ENCODE results near the gene PNLIPRP1. TPM values are rescaled to one million over a fixed set of nuclear protein-coding genes. Genes with fewer than 3 reads are reported as not detected.

Gene PNLIPRP1
- total RNA-seq, 1 experiment from 2014 or later: not detected

DNA sequence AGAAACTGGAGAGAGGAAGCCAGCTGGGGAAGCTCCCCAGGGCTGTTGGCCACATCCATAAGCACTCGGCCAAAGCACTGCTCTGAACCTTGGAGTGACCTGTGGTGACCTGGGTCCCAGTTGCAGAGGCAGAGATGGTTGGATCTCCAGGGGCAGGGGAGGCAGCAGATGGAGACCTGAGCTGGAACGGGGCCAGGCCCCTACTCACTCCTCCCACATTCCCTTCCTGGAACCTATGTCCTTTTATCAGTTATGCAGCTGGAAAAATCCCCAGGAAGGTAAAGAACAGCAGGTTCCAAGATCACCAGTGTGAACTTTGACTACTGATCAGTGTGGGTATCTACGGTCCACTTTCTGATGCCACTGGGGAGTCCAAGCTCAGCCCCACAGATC is 20.4 kb downstream of the PNLIPRP1 start:
- no peak overlapping the region for H2AFZ ChIP-seq (ENCODE audit: low read length)
- H2BK15ac ChIP-seq (ENCODE audit: low read depth, low read length): no peak overlapping the region
- no peaks in the 10 kb centered on the region for H3K9me3 ChIP-seq (ENCODE audit: control insufficient read depth, low read depth, low read length)
- H2BK5ac ChIP-seq (ENCODE audit: insufficient read length, low read length): no peak overlapping the region
- Mint-ChIP-seq H3K9me3 (peaks cover 9 to 13% of the 10 kb centered on the region in 2 experiments; a peak in 3 of 5 replicates), H3K4me1 (peaks cover 7 to 11% of the 10 kb centered on the region in 2 experiments; a peak in 2 of 4 replicates), H3K36me3 (ENCODE audit: insufficient read depth in 1 of 3, low read depth in 3 of 3) (peaks cover 0 to 4% (median 4%) of the 10 kb centered on the region in 3 experiments; a peak in 2 of 7 replicates), H3K27me3 (ENCODE audit: low read depth) (peaks cover 28% of the 10 kb centered on the region), H3K27ac (no peak overlapping the region), H3K4me3 (no peak overlapping the region)
- H3T11ph ChIP-seq (ENCODE audit: low read length): no peak overlapping the region
- no peaks in the 10 kb centered on the region for H3K23me2 ChIP-seq (ENCODE audit: insufficient read length, low read depth, low read length, poor library complexity, severe bottlenecking)
- no peaks in the 10 kb centered on the region for H3K79me1 ChIP-seq (ENCODE audit: insufficient read depth, low read depth, low read length, poor library complexity, severe bottlenecking)
- no peak overlapping the region for H4K8ac ChIP-seq (replicated peaks; ENCODE audit: insufficient read length, low read depth, low read length)
- H3K14ac ChIP-seq (ENCODE audit: insufficient read depth, low read length): no peak overlapping the region
- no peak overlapping the region for H4K91ac ChIP-seq (ENCODE audit: insufficient read length, low read depth, low read length)
- TF ChIP-seq, protein P1, sequence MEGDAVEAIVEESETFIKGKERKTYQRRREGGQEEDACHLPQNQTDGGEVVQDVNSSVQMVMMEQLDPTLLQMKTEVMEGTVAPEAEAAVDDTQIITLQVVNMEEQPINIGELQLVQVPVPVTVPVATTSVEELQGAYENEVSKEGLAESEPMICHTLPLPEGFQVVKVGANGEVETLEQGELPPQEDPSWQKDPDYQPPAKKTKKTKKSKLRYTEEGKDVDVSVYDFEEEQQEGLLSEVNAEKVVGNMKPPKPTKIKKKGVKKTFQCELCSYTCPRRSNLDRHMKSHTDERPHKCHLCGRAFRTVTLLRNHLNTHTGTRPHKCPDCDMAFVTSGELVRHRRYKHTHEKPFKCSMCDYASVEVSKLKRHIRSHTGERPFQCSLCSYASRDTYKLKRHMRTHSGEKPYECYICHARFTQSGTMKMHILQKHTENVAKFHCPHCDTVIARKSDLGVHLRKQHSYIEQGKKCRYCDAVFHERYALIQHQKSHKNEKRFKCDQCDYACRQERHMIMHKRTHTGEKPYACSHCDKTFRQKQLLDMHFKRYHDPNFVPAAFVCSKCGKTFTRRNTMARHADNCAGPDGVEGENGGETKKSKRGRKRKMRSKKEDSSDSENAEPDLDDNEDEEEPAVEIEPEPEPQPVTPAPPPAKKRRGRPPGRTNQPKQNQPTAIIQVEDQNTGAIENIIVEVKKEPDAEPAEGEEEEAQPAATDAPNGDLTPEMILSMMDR (conservative IDR thresholded peaks at IDR 0.05): no peak
- no peak overlapping the region for H3K18ac ChIP-seq (ENCODE audit: insufficient read length, low read depth, low read length)
- no peaks in the 10 kb centered on the region for H3K4me1 ChIP-seq (ENCODE audit: insufficient read depth, low read length)
- no peak overlapping the region for H2AK5ac ChIP-seq (ENCODE audit: insufficient read length, low read length)
- no peak overlapping the region for H2BK20ac ChIP-seq (ENCODE audit: low read depth, low read length, poor library complexity, severe bottlenecking)
- no peaks in the 10 kb centered on the region for H4K20me1 ChIP-seq (ENCODE audit: control insufficient read depth, insufficient read depth, insufficient read length)
- no peak for DNase-seq
- H3K27ac ChIP-seq (ENCODE audit: insufficient read length, low read depth, low read length): no peak overlapping the region
- no peak overlapping the region for H2BK12ac ChIP-seq (ENCODE audit: insufficient read length, low read depth, low read length)
- H3K23ac ChIP-seq (ENCODE audit: insufficient read length, low read depth, low read length): no peak overlapping the region
- no peaks in the 10 kb centered on the region for H3K79me2 ChIP-seq (ENCODE audit: insufficient read depth, low read length)
- H4K5ac ChIP-seq (ENCODE audit: insufficient read length, low read depth, low read length): no peak overlapping the region
- no peaks in the 10 kb centered on the region; the same call in 1 of the 2 replicates for H3K27me3 ChIP-seq (ENCODE audit: insufficient read depth, low read length)
- H3K56ac ChIP-seq (ENCODE audit: insufficient read length, low read depth, low read length): no peak overlapping the region
- H3K4ac ChIP-seq (ENCODE audit: low read depth, low read length): no peak overlapping the region
- no CpG with 5 or more reads among the region's 3 CpGs for WGBS (ENCODE audit: extremely low coverage, insufficient read length, low lambda C conversion rate)
- no peak overlapping the region for H2BK120ac ChIP-seq (ENCODE audit: low read depth, low read length, poor library complexity, severe bottlenecking)
- H3K9ac ChIP-seq (ENCODE audit: extremely low read depth, insufficient read length, low read length): no peak overlapping the region
- H3K4me2 ChIP-seq (ENCODE audit: insufficient read depth, insufficient read length, low read length): no peak overlapping the region

All from H9 (cell line).